ENCODE measurements around the gene SLC44A5. TPM values are rescaled to one million over a fixed set of nuclear protein-coding genes. Genes with fewer than 3 reads are reported as not detected.

The SLC44A5 gene
- total RNA-seq, 1 experiment from 2014 or later: 2.4 TPM

- H3K9me3 Mint-ChIP-seq: no peaks in the 10 kb centered on the region
- H3K36me3 Mint-ChIP-seq (ENCODE audit: insufficient read depth in 1 of 3, low read depth in 3 of 3): no peaks in the 10 kb centered on the region
- H3K4ac ChIP-seq (ENCODE audit: low read depth, low read length): no peak overlapping the region
- peaks cover 3% of the 10 kb centered on the region in 2 experiments; a peak in 3 of 4 replicates for H3K4me1 Mint-ChIP-seq
- H2BK15ac ChIP-seq (ENCODE audit: low read depth, low read length): no peak overlapping the region
- H2AK5ac ChIP-seq (ENCODE audit: insufficient read length, low read length): no peak overlapping the region
- no peak overlapping the region for H2AFZ ChIP-seq (ENCODE audit: low read length)
- no peaks in the 10 kb centered on the region for H3K79me1 ChIP-seq (ENCODE audit: insufficient read depth, low read depth, low read length, poor library complexity, severe bottlenecking)
- no peaks in the 10 kb centered on the region for H4K20me1 ChIP-seq (ENCODE audit: control insufficient read depth, insufficient read depth, insufficient read length)
- H3K9ac ChIP-seq (ENCODE audit: extremely low read depth, insufficient read length, low read length): no peak overlapping the region
- H3T11ph ChIP-seq (ENCODE audit: low read length): no peak overlapping the region
- no peak overlapping the region for H3K4me2 ChIP-seq (ENCODE audit: insufficient read depth, insufficient read length, low read length)
- H3K14ac ChIP-seq (ENCODE audit: insufficient read depth, low read length): no peak overlapping the region
- no peaks in the 10 kb centered on the region for H3K4me1 ChIP-seq (ENCODE audit: insufficient read depth, low read length)
- no peak overlapping the region for H3K4me3 Mint-ChIP-seq
- no peak overlapping the region for H2BK12ac ChIP-seq (ENCODE audit: insufficient read length, low read depth, low read length)
- H4K91ac ChIP-seq (ENCODE audit: insufficient read length, low read depth, low read length): no peak overlapping the region
- H3K18ac ChIP-seq (ENCODE audit: insufficient read length, low read depth, low read length): no peak overlapping the region
- H3K23me2 ChIP-seq (ENCODE audit: insufficient read length, low read depth, low read length, poor library complexity, severe bottlenecking): no peaks in the 10 kb centered on the region
- H2BK5ac ChIP-seq (ENCODE audit: insufficient read length, low read length): no peak overlapping the region
- WGBS (ENCODE audit: extremely low coverage, insufficient read length, low lambda C conversion rate): no CpG with 5 or more reads among the region's 1 CpG
- DNase-seq: no peak
- H3K27ac ChIP-seq (ENCODE audit: insufficient read length, low read depth, low read length): no peak overlapping the region
- TF ChIP-seq CTCF (conservative IDR thresholded peaks at IDR 0.05): no peak
- no peak overlapping the region for H3K27ac Mint-ChIP-seq
- H4K8ac ChIP-seq (replicated peaks; ENCODE audit: insufficient read length, low read depth, low read length): no peak overlapping the region
- no peaks in the 10 kb centered on the region for H3K27me3 Mint-ChIP-seq (ENCODE audit: low read depth)
- H3K79me2 ChIP-seq (ENCODE audit: insufficient read depth, low read length): no peaks in the 10 kb centered on the region
- no peak overlapping the region for H2BK120ac ChIP-seq (ENCODE audit: low read depth, low read length, poor library complexity, severe bottlenecking)
- no peak overlapping the region for H3K23ac ChIP-seq (ENCODE audit: insufficient read length, low read depth, low read length)
- H2BK20ac ChIP-seq (ENCODE audit: low read depth, low read length, poor library complexity, severe bottlenecking): no peak overlapping the region
- H3K27me3 ChIP-seq (ENCODE audit: insufficient read depth, low read length): no peaks in the 10 kb centered on the region
- H3K56ac ChIP-seq (ENCODE audit: insufficient read length, low read depth, low read length): no peak overlapping the region
- H3K9me3 ChIP-seq (ENCODE audit: control insufficient read depth, low read depth, low read length): no peaks in the 10 kb centered on the region
- H4K5ac ChIP-seq (ENCODE audit: insufficient read length, low read depth, low read length): no peak overlapping the region
Observed at GRCh38 chr1:75316230-75316629, 294.7 kb downstream of the SLC44A5 start.
